HS-27A (cell line): Measurements from ENCODE around the gene DNAH17.

ENCODE experiments used
- DNase-seq: peaks from one replicate; pipeline ENCODE4 v3.0.0-alpha.2; 2012; ENCODE audit warnings: low read depth, missing footprints

Gene DNAH17

GRCh38 chr17:78577296-78577695 lies at the start of gene DNAH17:
DNAH17 (minus strand) TSS chr17:78577396; CDS start chr17:78575057, 2,339 bp downstream.
- no peak for DNase-seq

GRCh38 chr17:78624324-78625151 lies 47.3 kb upstream of the DNAH17 start:
- no peak for DNase-seq

- no peak for DNase-seq
These were observed 46.3 kb upstream of the DNAH17 start for GRCh38 chr17:78623541-78623940.

- DNase-seq = no peak
These were observed 45.5 kb upstream of the DNAH17 start for GRCh38 chr17:78622491-78623265.

GRCh38 chr17:78621720-78622490 lies 44.7 kb upstream of the DNAH17 start:
- no peak for DNase-seq

- DNase-seq = no peak
These were observed 42.9 kb upstream of the DNAH17 start for GRCh38 chr17:78620099-78620498.

GRCh38 chr17:78619334-78619733 lies 42.1 kb upstream of the DNAH17 start:
- no peak for DNase-seq

- no peak for DNase-seq
These were observed 41.3 kb upstream of the DNAH17 start for GRCh38 chr17:78618264-78619066.

- no peak for DNase-seq
These were observed 40.4 kb upstream of the DNAH17 start for GRCh38 chr17:78617511-78618061.

GRCh38 chr17:78616946-78617345 lies 39.8 kb upstream of the DNAH17 start:
- no peak for DNase-seq

- no peak for DNase-seq
These were observed 38.4 kb upstream of the DNAH17 start for GRCh38 chr17:78615631-78616030.

GRCh38 chr17:78613416-78613815 lies 36.2 kb upstream of the DNAH17 start:
- no peak for DNase-seq

GRCh38 chr17:78611607-78612006 lies 34.4 kb upstream of the DNAH17 start:
- no peak for DNase-seq

GRCh38 chr17:78610951-78611511 lies 33.8 kb upstream of the DNAH17 start:
- DNase-seq = no peak

- no peak for DNase-seq
These were observed 32.0 kb upstream of the DNAH17 start for GRCh38 chr17:78609191-78609641.

- DNase-seq = no peak
These were observed 31.6 kb upstream of the DNAH17 start for GRCh38 chr17:78608804-78609186.

GRCh38 chr17:78608122-78608803 lies 31.1 kb upstream of the DNAH17 start:
- no peak for DNase-seq

GRCh38 chr17:78607038-78607437 lies 29.8 kb upstream of the DNAH17 start:
- no peak for DNase-seq

GRCh38 chr17:78605886-78606285 lies 28.7 kb upstream of the DNAH17 start:
- no peak for DNase-seq

- DNase-seq = no peak
These were observed 28.2 kb upstream of the DNAH17 start for GRCh38 chr17:78605429-78605828.
